Measurements from ENCODE around the gene ALOX15.
"Not testable (repeated sequence)": the region's sequence is repeated elsewhere in the genome, so short reads cannot be mapped to it uniquely, and the experiment has no call there.

Gene ALOX15

DNA sequence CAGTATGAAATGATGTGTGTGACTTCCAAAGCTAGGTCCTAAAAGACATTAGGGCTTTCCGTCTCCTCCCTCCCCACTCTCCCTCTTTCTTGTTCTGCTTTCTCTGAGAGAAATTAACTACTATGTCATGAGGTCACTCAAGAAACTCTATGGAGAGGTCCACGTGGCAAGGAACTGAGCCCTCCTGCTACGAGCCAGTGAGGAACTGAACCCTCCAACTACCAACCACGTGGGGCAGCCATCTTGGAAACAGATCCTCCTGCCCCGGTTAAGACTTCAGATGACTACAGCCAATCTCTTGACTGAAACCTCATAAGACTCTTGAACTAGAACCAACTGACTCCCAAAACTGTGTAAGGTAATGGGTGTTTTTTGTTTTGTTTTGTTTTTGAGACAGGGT is 4.2 kb upstream of the ALOX15 start:
- no peak for FAIRE-seq

DNA sequence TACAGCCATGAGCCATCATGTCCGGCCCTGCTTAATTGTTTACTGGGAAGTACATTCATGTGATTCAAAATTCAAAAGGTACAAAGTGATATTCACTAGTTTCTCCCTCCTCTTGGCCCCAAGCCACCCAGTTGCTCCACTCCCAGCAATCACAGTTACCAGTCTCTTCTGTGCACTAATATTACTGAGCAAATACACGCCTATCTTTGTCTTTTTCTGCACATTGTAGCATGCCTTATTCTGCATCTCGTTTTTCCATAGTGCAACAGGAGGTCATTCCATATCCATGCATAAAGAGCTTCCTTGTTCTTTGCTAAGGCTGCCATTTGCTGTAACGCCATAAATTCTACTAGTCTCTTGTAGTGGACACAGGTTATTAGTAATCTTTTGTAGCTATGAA is 2.2 kb upstream of the ALOX15 start:
- no peak for FAIRE-seq

DNA sequence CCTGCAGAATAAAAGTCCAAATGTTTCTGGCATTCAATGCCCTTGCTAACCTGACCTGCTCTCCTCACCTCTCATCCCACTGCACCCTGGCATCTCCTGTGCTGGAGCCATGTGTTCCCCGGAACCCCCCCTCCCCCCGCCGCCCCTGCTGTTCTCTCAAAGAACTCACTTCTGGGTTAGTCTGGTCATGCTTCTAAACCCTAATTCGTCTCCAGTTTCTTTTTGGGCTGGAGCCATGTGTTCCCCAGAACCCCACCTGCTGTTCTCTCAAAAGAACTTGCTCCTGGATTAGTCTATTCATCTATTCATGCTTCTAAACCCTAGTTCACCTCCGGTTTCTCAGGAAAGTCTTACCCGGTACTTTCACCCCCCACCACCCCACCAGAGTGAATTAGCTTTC is 808 bp upstream of the ALOX15 start:
- no peak for FAIRE-seq

DNA sequence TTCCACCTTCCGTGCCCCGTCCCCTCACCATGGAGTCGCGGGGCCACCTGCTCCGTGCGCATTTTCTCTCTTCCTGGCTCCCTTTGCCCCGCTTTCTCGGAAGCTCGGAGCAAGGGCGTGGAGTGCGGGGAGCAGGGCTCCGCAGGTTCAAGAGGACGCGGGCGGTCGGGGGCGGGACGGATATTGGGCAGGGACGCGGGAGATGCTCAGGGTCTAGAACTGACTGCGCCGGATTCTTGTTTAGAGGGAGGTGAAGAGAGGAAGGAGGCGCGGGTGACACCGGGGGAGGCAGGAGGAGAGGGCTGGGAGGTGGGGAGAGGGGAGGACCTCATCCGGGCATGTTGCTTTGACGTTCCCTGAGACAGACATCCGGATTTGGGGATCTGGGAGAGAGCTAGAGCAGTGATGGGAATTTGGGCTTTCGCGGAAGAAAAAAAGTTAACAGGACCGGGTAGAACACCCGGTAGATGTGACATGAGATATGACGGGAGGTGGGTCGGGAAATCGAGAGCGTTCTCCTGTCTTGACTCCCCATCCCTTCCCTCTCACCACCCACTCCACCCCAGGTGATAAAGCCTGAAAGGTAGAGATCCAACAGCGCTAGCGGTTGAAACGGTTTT is 799 bp downstream of the ALOX15 start:
- FAIRE-seq: not testable (repeated sequence)

DNA sequence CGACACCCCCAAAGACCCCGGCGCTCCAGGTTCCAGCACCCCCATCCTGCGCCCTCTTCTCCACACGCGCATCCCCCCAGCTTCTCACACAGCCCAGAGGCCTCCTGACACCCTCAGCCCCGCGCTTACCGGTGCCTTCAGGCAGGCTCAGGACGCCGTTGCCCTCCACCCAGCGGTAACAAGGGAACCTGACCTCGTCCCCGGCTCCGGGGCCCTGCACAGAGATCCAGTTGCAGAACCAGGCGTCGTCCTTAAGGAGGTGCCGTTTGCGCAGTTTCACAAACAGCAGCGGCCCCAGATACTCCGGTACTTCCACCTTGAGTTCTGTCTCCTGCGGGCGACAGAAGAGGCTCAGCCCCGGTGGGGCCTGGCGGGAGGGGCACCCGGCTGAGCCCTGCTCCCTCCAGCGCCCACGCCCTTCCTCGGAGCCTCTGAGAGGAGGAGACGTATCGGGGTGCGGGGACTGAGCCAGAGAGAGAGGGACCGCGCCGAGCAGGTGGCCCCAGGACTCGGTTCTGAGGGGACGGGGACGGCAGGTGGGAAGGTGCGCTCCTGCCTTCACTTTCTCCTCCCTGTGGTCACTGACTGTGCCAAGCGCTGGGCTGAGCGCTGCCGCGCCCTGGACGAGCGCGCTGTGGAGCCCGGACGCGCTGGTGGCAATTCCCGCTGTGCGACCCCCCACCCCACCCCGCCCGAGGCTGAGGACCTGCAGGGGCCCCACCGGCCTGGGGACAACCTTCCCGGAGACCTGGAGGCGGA is 2.0 kb downstream of the ALOX15 start:
- FAIRE-seq: not testable (repeated sequence)

DNA sequence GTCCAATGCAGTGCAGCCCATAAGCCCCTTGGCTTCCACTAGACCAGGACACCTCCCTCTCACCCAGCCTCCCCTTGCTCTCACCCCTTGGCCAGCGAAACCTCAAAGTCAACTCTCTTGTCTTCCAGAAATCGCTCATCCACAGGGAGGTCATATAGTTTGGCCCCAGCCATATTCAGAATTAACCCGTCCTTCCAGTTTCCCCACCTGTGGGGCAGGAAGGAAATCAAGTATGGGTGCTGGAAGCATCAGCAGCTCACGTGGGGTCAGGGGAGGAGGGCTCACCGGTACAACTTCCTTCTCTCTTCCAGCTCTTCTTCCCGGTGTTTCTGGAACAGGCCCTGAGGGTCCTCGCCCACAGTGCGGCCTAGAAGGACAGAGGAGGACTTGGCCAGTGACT is 2.7 kb downstream of the ALOX15 start:
- FAIRE-seq: not testable (repeated sequence)

DNA sequence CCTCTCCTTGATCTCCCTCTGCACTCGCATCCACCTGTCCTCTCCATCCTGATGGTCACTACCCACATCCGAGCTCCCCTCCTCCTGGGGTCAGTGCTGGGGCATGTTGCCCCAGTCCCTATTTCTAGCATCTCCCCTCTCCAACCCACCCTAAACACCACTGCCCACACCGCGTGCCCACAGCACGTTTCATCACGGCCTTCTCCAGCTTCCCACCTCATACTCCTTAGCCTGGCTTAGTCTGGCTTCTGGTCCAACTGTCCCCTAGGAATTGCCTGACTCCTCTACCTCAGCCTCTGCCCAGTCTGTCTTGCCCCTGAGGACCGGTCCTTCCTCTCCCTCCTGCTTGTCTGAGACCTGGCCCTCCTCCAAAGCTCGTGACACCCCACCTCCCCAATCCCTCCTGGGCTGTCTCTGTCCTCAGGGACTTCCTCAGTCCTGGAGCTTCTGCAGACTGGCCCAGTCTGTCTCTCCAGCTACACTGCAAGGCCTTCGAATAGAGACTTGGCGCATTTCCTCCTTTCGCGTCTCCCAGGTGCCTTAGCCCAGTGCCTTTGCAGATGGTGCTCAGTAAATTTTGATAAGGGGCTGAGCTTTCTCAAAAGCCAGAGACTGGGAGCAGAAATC is 4.9 kb downstream of the ALOX15 start:
- no peak for FAIRE-seq

DNA sequence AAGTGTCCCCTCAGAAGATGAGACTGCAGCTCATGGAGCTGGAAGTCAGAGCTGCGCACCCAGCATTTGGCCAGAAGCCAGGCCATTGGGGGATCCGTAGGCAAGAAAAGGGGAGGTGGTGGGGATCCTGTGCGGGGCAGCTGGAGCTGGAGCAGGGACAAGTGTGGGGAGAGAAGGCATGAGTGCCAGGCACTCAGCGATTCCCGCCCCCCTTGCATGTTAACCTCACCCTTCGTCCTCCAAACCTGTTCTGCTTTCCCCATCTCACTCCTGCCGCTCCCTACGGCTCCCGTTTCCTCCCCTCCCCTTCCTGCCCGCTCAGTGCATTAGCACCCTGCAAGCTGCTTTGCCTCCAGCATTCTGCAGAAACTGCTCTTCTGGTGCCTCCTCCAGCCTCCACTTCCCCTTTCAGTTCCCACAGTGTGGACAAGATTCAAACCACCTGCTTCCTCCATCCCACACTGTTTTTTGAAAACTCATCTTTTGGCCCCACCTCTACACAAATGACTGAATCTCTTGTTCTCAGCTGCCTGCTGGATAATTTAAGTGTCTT is 5.6 kb downstream of the ALOX15 start:
- no peak for FAIRE-seq

DNA sequence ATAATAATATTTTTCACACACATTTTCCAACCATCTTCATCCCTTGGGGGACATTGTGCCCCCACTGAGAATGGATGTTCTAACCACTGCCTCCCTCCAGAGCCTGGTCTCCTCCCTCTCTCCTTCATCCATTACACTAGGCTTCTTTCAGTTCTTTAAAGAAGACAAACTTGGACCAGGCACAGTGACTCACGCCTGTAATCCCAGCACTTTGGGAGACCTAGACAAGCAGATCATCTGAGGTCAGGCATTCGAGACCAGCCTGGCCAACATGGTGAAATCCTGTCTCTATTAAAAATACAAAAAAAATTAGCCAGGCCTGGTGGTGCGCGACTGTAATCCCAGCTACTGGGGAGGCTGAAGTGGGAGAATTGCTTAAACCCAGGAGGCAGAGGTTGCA is 6.5 kb downstream of the ALOX15 start:
- FAIRE-seq: no peak

DNA sequence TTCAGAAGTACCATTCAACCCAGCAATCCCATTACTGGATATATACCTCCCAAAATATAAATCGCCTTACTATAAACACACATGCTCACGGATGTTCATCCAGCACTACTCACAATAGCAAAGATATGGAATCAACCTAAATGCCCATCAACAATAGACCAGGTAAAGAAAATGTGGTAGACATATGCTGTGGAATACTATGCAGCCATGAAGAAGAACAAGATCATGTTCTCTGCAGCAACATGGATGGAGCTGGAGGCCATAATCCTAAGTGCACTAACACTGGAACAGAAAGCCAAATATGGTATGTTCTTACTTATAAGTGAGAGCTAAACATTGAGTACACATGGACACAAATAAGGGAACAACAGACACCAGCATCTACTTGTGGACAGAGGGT is 7.8 kb downstream of the ALOX15 start:
- FAIRE-seq: no peak

DNA sequence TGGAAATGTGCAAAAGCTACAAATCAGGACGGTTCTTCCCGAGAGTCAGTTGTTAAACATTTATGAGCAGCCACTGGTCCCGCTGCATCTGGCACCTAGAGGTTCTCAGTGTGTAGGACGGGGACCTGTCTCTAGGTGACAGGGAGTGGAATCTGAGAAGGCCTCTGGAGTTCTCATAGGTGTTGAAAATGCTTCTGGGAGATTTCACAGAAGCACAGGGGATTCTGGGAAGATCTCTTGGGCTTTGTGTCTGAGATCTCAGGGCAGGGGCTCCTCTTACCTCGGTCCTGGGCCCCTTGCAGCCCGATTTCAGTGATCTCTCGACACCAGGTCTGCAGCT is 8.9 kb downstream of the ALOX15 start:
- FAIRE-seq: no peak

DNA sequence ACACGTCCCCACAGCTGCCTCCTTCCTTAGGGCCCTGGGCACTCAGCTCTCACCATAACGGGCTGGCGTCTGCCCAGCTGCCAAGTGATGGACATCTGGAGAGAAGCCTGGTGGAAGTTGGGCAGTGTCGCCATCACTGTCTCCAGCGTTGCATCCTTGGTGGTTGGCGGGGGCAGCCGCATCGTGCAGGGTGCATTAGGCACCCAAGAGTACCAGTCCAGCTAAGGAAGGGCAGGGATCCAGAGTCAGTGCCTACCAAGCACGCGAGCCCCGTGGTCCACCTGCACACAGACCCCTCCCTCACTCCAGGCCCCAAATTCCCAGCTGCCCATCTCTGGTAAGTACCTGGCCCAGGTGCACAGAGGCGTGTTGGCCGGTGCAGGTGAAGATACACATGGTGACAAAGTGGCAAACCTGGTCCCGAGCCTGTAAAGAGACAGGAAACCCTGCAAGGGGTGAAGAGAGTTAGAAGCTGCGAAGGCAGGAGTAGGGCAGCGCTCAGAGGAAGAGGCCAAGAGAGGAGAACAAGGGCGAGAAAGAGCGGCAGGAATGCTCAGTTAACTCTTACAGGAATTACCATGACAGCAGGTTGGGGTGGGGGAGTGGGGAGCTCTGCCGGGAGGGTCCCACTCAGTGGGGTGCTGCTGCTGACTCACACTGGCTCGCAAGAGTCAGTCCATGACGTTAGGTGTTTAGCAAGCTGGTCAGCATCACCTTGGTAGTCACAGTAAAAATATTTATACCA is 9.5 kb downstream of the ALOX15 start:
- no peak for FAIRE-seq

DNA sequence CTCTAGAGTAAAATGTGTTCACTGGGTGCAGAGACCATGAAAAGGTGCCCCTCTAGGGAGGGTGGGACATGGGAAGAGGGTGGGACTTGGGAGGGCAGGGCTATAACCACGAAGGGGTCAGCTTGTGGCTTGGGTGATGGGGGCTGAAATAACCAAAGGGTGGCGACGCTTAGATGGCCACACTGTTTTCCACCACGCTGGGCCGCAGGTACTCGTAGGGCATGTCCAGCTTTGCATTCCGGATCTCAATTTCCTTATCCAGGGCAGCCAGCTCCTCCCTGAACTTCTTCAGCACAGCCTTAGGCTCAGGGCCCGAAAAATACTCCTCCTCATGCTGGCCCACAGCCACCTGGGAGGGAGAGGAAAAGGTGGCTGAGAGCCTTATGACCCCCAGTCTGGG is 10.0 kb downstream of the ALOX15 start:
- no peak for FAIRE-seq

DNA sequence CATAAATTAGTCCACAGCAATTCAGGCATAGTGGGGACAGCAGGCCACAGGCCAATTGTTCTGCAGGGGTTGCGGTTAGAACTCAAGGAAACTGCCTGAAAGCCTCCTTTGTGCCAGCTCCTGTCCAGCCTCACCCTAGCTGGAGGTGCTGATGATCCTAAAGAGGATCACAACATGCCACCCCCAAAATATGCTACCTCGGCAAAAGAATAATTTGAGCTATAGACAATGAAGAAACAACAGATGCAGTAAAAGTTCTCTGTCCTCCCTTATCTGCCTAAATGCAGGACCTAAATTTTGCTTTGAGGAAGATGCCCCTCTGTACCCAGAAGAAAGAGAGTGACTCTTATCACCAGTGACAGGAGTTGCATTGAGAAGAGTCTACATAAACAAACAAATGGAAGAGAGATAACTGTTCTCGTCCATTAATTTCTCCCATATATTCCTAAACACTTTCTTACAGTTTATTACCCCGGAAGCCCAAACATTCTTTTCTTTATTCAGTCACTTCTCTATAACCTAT is 14.7 kb downstream of the ALOX15 start:
- no peak for FAIRE-seq

DNA sequence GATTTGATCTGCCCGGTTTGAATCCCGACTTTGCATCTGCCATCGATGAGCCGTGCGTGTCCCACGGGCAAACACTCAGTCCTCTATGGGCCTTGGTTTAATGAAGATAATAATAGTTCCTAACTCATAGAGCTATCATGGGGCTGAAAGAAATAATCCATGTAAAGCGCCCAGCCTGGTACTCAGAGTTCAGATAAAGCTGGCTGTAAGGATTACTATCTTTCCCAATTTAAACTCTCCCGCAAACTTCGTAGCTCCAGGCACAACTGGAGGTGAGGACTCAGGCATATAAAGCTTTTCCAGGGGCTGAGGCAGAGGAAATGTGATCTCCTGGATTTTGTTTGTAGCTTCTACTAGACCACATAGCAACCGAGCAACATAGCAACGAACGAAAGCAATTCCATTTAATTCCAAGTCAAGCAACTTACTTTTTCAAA is 16.3 kb downstream of the ALOX15 start:
- no peak for FAIRE-seq

DNA sequence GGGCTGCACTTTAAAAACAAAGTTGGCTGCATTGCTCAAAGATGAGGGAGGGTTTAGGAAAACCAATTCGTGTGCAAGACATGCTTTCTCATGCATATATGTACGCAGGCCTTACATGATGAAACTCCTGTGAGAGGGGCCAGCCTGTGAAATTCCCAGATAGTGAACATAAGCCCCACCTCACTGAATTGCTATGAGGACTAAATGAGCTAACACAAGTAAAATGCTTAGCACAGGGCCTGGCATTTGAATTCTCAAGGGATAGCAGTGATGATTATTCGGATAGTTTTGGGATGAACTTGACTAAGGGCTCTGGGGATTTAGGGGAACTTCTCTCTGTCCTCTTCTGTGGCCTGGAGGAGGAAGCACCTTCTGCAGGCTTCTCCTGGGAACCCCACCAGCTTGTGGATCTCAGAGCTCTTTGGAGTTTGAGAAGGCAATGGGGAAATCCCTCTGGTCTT is 17.0 kb downstream of the ALOX15 start:
- FAIRE-seq: not testable (repeated sequence)

DNA sequence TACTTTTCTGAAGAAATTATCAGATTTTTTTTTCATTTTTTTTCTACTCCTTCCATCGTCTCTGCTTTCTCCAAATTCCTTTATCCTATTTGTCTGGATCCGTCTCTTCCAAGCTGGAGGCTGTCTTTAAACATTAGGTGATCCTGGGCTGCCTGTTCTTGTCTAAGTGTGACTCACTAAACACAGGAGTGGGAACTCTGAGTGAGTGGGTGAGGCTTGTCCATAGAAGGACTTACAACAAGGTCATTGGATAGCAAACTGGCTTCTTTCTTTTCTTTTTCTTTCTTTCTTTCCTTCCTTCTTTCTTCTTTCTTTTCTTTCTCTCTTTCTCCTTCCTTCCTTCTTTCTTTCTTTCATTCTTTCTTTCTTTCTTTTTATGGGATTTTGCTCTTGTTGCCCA is 18.2 kb downstream of the ALOX15 start:
- FAIRE-seq: no peak

DNA sequence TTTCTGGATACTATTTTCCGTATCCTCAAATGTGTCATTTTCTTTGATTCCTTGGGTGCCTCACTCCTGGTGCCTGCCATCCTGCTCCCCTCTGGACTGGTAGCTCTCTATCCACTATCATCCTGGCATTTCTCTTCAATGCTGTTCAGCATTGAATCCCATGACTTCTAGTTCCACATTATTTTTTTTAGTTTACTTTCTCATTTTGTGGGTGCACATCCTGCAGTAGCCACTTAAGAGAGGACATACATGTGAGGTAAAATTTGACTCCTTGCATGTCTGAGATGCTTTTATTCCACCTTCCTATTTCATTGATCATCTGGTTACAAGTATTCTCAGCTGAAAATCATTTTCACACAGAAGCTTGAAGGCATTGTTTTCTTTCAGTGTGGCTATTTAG is 19.1 kb downstream of the ALOX15 start:
- no peak for FAIRE-seq

DNA sequence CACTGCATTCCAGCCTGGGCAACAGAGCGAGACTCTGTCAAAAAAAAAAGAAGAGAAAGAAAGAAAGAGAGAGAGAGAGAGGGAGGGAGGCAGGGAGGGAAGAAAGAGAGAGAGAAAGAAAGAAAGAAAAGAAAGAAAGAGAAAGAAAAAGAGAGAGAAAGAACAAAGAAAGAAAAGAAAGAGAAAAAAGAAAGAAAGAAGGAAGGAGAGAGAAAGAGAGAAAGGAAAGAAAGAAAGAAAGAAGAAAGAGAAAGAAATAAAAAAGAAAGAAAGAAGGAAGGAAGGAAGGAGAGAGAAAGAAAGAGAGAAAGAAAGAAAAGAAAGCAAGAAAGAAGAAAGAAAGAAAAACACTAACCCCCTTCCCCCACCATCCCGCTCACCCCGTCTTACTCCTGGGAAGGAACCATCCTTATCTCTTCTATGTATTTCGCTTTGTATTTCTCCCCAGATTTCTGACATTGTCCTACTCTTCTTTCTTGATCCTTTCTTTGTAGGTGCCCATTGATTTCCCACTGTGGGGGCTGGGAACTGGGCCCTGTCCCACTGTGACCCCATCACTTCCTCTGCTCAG is 20.9 kb downstream of the ALOX15 start:
- FAIRE-seq: no peak

DNA sequence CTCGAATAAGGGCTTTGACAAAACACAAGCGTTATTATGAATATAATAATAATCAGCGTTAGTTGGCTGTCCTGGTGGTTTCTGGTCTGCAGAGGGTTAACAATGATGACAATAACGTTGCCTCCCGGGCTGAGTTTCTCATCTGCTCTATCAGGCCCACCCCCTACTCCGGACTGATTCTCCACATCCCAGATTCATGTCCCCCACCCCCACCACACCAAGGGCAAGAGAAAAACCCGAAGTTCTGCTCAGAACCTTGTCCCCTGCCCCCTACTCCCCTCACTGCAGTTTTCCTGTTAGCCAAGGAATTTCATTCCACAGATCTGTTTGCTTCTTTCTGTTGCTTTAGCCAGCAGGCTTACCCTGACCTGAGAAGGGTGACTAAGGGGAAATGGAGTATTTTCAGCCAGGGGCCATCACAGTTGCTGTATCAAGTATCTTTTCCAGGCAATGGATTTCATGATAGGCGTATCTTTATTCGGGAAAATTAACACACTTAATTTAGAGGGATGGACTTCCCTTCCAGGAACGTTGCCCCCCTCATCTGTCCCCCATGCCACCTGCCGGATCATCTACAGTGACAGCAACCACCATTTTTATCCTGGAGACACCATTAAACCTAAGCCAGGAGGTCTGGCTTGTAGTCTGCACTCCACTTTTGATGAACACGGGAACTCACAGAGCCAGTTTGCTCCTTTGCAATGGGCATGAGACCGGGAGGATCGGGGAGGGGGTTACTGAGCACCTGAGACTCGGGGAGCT is 23.7 kb downstream of the ALOX15 start:
- no peak for FAIRE-seq

DNA sequence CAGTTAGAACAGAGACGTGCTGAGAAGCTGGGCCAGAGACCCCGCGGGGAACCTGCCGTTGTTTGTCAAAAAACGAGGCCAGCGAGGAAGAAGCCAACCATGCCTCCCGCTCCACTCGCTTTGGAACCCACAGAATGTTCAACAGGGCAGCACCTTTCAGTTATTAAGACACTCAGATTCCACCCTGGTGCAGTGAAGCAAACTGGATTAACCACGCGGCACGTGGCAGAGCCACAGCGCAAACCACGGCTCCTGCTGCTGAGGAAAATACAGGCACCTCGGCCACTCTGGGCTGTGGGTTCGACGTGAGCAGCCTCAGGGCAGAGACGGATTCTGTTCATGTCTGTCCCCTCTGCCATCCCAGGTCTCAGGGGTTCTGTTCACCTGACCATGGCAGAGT is 24.4 kb downstream of the ALOX15 start:
- no peak for FAIRE-seq

DNA sequence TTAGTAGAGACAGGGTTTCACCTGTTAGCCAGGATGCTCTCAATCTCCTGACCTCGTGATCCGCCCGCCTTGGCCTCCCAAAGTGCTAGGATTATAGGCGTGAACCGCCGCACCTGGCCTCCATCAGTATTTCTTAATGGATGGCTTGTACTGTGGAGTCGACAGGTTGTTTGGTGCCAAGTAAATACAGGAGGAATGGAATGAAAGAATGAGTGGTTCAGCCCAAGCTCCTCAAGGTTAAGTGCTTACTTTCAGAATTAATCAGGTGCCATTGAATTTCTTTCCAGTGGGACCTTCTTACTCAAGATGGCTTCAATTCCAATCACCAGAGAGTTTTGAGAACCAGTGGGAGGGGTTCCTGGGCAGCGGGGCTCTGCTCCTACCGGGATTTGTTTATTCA is 25.0 kb downstream of the ALOX15 start:
- no peak for FAIRE-seq
